Loucy (cell line): ENCODE data around the gene EXOC3L2.

ENCODE experiments used
- H2AFZ ChIP-seq: fragments of 200-600 bp; sonication (generic); 2 replicates; pipeline ENCODE4 v1.6.0; 2016; ENCODE audit warnings: antibody characterized with exemption, mild to moderate bottlenecking, low read length, moderate library complexity
- H3F3A ChIP-seq: fragments of 200-600 bp; 2 replicates; pipeline ENCODE4 v1.6.0; 2016; ENCODE audit warnings: antibody characterized with exemption, low read depth, mild to moderate bottlenecking
- H3K27me3 ChIP-seq: fragments of 200-600 bp; sonication (generic); 2 replicates; pipeline ENCODE4 v1.6.1; 2014; ENCODE audit warnings: low read length, mild to moderate bottlenecking; ENCODE audit not compliant: insufficient read depth, poor library complexity, severe bottlenecking
- H3K36me3 ChIP-seq: fragments of 200-600 bp; sonication (generic); 2 replicates; pipeline ENCODE4 v1.6.1; 2016; ENCODE audit warnings: low read length; ENCODE audit not compliant: insufficient read depth
- H3K4me1 ChIP-seq: fragments of 200-600 bp; sonication (generic); 2 replicates; pipeline ENCODE4 v1.5.1; 2014; ENCODE audit warnings: low read length, mild to moderate bottlenecking; ENCODE audit not compliant: insufficient read depth, poor library complexity, severe bottlenecking
- H3K4me2 ChIP-seq: fragments of 200-600 bp; sonication (generic); 2 replicates; pipeline ENCODE4 v1.6.0; 2014; ENCODE audit warnings: antibody characterized with exemption, low read length, low read depth, mild to moderate bottlenecking; ENCODE audit not compliant: poor library complexity, severe bottlenecking
- H3K4me3 ChIP-seq: fragments of 200-600 bp; sonication (generic); 2 replicates; pipeline ENCODE4 v1.5.1; 2014; ENCODE audit warnings: low read length, mild to moderate bottlenecking, mixed read lengths; ENCODE audit not compliant: poor library complexity, severe bottlenecking
- H3K79me2 ChIP-seq: fragments of 200-600 bp; sonication (generic); 2 replicates; pipeline ENCODE4 v1.6.1; 2014; ENCODE audit warnings: low read length; ENCODE audit not compliant: insufficient read depth
- H3K9ac ChIP-seq: fragments of 200-600 bp; sonication (generic); 2 replicates; pipeline ENCODE4 v1.6.0; 2014; ENCODE audit warnings: mild to moderate bottlenecking, low read depth, low read length, moderate library complexity; ENCODE audit not compliant: poor library complexity, severe bottlenecking
- H3K9me2 ChIP-seq: fragments of 200-600 bp; sonication (generic); replicated peaks from 2 replicates; pipeline ENCODE4 v1.6.1; 2016; ENCODE audit warnings: low read depth, low read length, mixed read lengths
- H3K9me3 ChIP-seq: fragments of 200-600 bp; sonication (generic); 2 replicates; pipeline ENCODE4 v1.6.1; 2014; ENCODE audit warnings: mild to moderate bottlenecking, antibody characterized with exemption, low read length, low read depth; ENCODE audit not compliant: insufficient read depth
- H4K20me1 ChIP-seq: fragments of 200-600 bp; sonication (generic); 2 replicates; pipeline ENCODE4 v1.6.0; 2014; ENCODE audit warnings: antibody characterized with exemption, low read length, mild to moderate bottlenecking; ENCODE audit not compliant: insufficient read depth, poor library complexity, severe bottlenecking
- CTCF ChIP-seq: fragments of 200-600 bp; sonication (generic); conservative IDR thresholded peaks from 2 replicates; pipeline ENCODE4 v1.5.1; 2014; ENCODE audit warnings: mild to moderate bottlenecking, antibody characterized with exemption, low read length
- EZH2phosphoT487 ChIP-seq: fragments of 200-600 bp; IDR thresholded peaks from 2 replicates; pipeline ENCODE4 v1.6.1; 2018; ENCODE audit warnings: antibody characterized with exemption, mild to moderate bottlenecking, moderate library complexity, borderline replicate concordance

Gene EXOC3L2

GRCh38 chr19:45245334-45245787 lies at the start of gene EXOC3L2:
EXOC3L2 (minus strand) TSS chr19:45245407; CDS start chr19:45239045, 6,362 bp downstream.
- H3K79me2 ChIP-seq = no peaks in the 10 kb centered on the region
- no peaks in the 10 kb centered on the region for H3F3A ChIP-seq
- TF ChIP-seq CTCF (no peak), EZH2phosphoT487 (no peak)
- peaks cover 4% of the 10 kb centered on the region for H3K4me1 ChIP-seq
- H2AFZ ChIP-seq = no peak within 1 kb of the TSS
- H3K9me3 ChIP-seq = no peaks in the 10 kb centered on the region
- no peaks in the 10 kb centered on the region for H3K9me2 ChIP-seq
- H3K4me2 ChIP-seq = no peak within 1 kb of the TSS
- H3K27me3 ChIP-seq = no peaks in the 10 kb centered on the region
- no peaks in the 10 kb centered on the region for H4K20me1 ChIP-seq
- H3K4me3 ChIP-seq = no peak within 1 kb of the TSS
- no peaks in the 10 kb centered on the region for H3K36me3 ChIP-seq
- H3K9ac ChIP-seq = no peak within 1 kb of the TSS

GRCh38 chr19:45294291-45295029 lies 49.3 kb upstream of the EXOC3L2 start:
- Histone ChIP-seq H3K4me1 (no peaks in the 10 kb centered on the region), H3K79me2 (no peaks in the 10 kb centered on the region), H4K20me1 (no peaks in the 10 kb centered on the region), H2AFZ (no peak overlapping the region), H3F3A (no peaks in the 10 kb centered on the region), H3K9ac (no peak overlapping the region), H3K4me3 (no peak overlapping the region), H3K27me3 (no peaks in the 10 kb centered on the region), H3K9me2 (no peaks in the 10 kb centered on the region), H3K36me3 (peaks cover 10% of the 10 kb centered on the region; the same call in 1 of the 2 replicates), H3K4me2 (no peak overlapping the region), H3K9me3 (no peaks in the 10 kb centered on the region)
- TF ChIP-seq EZH2phosphoT487 (no peak), CTCF (no peak)

- H3K79me2 ChIP-seq = no peaks in the 10 kb centered on the region
- TF ChIP-seq CTCF (no peak), EZH2phosphoT487 (no peak)
- no peaks in the 10 kb centered on the region for H3K4me1 ChIP-seq
- no peaks in the 10 kb centered on the region for H3K9me2 ChIP-seq
- peaks cover 10% of the 10 kb centered on the region; the same call in 1 of the 2 replicates for H3K36me3 ChIP-seq
- no peaks in the 10 kb centered on the region for H3F3A ChIP-seq
- no peaks in the 10 kb centered on the region for H3K9me3 ChIP-seq
- H2AFZ ChIP-seq = no peak overlapping the region
- no peaks in the 10 kb centered on the region for H3K27me3 ChIP-seq
- no peak overlapping the region for H3K4me2 ChIP-seq
- no peak overlapping the region for H3K9ac ChIP-seq
- no peaks in the 10 kb centered on the region for H4K20me1 ChIP-seq
- H3K4me3 ChIP-seq = no peak overlapping the region
Measured at GRCh38 chr19:45293682-45294081, 48.5 kb upstream of the EXOC3L2 start.
